Right hindlimb (tissue), 1 donor: ENCODE results near the gene CCR4.

Experiments used
- DNase-seq: peaks from one replicate; pipeline ENCODE4 v3.0.0-alpha.2; 2018

The CCR4 gene

GRCh38 chr3:32990116-32990515, 38.7 kb downstream of the CCR4 start:
- DNase-seq = no peak

GRCh38 chr3:32991781-32992180, 40.3 kb downstream of the CCR4 start:
- no peak for DNase-seq

GRCh38 chr3:32992310-32992686, 40.9 kb downstream of the CCR4 start:
- DNase-seq = no peak

DNA sequence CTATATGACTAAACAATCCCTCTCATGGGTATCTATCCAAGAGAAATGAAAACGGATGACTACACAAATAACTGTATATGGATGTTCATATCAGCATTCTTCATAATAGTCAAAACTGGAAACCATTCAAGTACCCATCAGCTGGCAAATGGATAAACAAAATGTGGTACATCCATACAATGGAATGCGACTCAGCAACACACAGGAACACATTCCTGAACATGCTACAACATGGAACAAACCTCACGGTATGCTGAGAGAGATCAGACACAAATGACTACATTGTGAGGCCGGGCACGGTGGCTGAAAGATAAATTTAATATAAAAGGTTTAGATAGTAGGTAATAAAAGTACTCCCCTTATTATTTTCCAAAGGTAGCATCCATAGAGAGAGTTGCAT, 42.6 kb downstream of the CCR4 start:
- DNase-seq = no peak

DNA sequence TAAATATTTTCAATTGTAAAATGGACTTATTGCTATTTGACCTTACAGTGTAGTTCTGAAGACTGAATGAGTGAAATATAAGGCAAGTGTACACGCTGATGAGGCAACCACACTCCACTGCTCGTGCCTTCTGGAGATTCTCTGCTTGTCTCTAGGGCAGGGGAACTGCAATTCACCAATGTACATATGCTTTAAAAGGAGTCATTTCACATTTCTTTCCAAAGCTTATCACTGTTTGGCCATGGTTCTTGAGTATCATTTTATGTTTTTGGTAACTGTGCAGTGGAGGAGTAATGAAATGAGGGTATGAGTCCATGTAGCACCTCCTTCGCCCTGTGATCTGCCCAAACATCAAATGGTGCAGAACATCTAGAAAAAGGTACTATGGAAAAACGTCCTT, 43.7 kb downstream of the CCR4 start:
- no peak for DNase-seq

DNA sequence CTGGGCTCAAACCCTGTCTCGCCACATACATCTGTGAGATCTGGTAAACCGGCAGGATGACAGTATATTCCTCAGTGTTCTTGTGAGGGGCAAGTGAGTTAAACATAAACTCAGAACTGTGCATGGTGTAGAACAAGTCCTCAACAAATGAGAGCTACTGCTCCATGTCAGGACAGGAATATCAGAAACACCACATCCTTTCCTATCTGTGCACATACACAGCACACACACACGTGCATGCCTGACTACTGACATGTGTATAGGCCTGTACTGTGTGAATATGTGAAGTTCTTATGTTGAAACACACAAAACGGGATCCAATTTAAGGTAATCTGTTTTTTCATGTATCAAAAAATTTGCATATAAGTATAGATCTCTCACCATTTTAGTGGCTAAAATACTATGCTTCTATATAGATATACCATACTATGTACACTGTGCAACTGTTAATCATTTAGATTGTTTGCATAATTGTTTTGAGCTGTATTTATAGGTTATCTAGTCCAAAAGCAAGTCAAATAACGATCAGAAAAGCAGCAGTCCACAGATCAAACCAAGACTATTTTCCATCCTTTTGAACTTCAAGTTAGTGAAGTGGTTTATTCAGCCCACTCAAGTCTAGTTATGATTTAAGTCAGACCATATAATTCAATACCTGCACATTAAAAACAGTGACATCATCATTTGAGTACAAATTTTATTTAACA, 44.8 kb downstream of the CCR4 start:
- DNase-seq = no peak

DNA sequence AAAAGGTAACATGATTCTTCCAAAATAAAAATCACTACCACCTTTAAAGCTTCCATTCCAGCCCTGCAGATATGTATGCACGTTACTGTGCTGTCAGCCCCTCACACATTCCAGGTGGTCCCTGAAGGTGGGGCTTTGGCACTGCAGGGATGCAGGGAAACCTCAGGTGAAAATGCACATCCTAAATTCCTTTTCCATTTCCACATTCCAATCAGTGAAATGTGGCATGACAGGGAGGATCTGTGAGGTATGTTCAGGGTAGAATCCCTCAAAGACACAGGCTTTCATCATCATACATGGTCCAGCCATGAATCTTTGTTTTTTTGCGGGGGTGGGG, 45.3 kb downstream of the CCR4 start:
- DNase-seq = no peak

DNA sequence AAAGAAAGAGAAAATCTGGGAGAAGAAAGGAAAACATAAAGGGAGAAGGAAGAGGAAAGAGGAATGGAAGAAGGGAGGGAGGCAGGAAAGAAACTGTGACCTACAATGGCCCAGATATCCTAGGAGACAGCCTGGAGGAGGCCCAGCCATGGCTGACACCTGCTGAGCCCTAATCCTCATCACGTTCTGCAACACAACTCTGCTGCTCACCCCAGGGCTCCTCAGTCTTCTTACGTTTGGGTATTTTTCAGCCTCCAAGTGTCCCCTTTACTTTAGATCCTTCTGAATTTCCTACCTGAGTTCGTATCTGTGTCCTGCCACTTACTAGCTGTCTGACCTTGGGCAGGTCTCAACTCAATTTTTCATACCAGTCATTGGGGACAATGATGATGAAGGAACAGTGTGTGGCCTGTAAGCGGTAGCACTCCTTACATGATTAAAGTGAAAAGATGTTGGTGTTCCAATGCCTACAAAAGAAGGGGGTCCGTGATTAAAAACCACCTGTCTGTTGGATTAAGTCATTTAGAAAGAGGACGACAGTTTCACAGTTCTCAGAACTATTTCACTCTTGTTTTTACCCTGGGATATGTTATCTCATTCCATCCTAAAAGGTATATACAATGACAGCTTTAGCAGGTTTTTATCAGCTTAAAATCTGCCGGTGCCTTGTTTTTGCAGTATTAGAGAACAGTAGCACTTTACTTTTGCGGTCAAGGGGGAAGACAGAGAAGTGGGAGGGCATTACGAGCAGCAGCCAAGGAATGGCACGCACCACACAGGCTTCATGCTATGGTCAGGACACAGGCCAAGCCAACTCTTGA, 47.4 kb downstream of the CCR4 start:
- no peak for DNase-seq

DNA sequence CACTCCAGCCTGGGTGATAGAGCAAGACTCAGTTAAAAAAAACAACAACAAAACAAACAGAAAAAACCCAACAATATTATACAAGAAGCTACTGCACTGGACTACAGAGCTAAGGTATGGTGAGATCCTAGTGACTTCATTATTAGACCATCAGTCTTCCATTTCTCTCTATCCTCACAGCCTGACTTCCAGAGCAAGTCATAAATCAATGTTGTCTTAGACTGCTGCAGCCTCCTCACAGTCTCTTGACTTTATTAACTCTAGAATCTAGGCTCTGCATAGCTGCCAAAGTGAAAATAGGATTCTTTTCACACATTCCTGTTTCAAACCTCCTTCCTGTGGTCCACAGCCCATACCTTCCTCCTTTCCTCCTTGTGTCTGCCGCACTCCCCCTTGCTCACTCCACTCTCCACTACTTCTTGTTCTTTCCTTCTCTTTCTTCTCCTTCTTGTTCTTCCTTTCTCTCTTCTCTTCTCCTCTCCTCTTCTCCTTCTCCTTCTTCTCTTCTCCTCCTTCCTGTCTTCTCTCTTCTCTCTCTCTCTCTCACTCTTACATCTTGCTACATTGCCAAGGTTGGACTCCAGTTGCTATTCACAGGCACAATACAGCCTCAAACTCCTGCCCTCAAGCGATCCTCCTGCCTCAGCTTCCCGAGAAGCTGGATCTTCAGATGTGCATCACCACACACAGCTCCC, 49.4 kb downstream of the CCR4 start:
- no peak for DNase-seq

GRCh38 chr3:33001889-33002288, 50.4 kb downstream of the CCR4 start:
- DNase-seq = peak; percentile 21

GRCh38 chr3:33003308-33003707, 51.9 kb downstream of the CCR4 start:
- DNase-seq = no peak

DNA sequence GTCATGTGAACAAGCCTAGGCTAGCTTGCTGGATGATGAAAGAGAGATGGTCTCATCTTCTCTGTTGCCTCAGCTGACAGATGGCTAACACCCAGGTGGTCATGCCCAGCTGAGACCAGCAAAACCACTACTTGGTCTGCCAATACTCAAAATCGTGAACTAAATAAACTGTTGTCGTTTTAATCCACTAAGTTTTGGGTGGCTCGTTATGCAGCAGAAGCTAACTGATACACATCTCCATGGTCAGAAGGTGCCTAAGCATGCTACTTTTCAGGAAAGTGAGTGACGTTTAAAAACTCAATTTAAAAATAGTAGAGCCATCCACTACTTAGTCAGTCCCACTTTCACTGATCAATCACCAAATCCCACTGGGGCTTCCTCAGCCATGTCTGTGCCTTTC, 52.8 kb downstream of the CCR4 start:
- no peak for DNase-seq

DNA sequence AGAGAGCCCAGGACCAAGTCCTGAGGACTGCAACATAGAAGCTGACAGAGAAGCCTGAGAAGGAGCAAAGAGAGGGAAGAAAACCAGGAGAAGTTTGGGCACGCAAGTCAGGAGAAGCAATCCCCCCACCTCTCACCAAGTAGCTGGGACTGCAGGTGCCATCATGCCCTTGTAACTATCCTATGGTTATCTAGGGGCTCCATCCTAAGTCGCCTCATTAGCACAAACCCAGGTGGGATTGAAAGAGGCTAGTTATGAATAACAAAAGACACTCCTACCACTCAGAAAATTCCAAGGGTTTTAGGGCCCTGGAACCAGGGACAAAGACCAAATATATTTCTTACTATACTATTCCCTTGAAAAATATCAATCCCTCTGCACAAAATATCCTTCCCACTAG, 53.5 kb downstream of the CCR4 start:
- DNase-seq = no peak
